Mesenteric fat pad (tissue), 1 donor: ENCODE measurements around the gene SIX4. TPM values are rescaled to one million over a fixed set of nuclear protein-coding genes. Genes with fewer than 3 reads are reported as not detected.

Experiments used
- DNase-seq: peaks from one replicate; pipeline ENCODE4 v3.0.0-alpha.2; 2020; ENCODE audit warnings: low spot score
- total RNA-seq: library from RNA; stranded (reverse); fragmentation: NEBNext Ultra II Directional; extraction: Animal tissue kit (Norgen Biotek cat#: 25700); gene quantifications from one replicate; pipeline ENCODE4 v1.2.1, GENCODE V29; 2021
- donor health status: DM: yes; HTN: yes; CAD: no.

Gene SIX4
- total RNA-seq, 1 donor from 2014 or later = 1.9 TPM

- DNase-seq = no peak
Observed at GRCh38 chr14:60722357-60723115, 1.6 kb downstream of the SIX4 start.

GRCh38 chr14:60722107-60722356, 2.1 kb downstream of the SIX4 start:
- no peak for DNase-seq

GRCh38 chr14:60721326-60722106, 2.6 kb downstream of the SIX4 start:
- DNase-seq = peak; percentile 91

GRCh38 chr14:60720962-60721325, 3.2 kb downstream of the SIX4 start:
- no peak for DNase-seq

GRCh38 chr14:60720391-60720790, 3.8 kb downstream of the SIX4 start:
- no peak for DNase-seq

- DNase-seq = no peak
Observed at GRCh38 chr14:60713513-60713912, 10.6 kb downstream of the SIX4 start.

- no peak for DNase-seq
Observed at GRCh38 chr14:60710494-60710893, 13.7 kb downstream of the SIX4 start.

- no peak for DNase-seq
Observed at GRCh38 chr14:60707858-60708257, 16.3 kb downstream of the SIX4 start.

- no peak for DNase-seq
Observed at GRCh38 chr14:60705100-60705499, 19.1 kb downstream of the SIX4 start.

- no peak for DNase-seq
Observed at GRCh38 chr14:60700598-60700997, 23.6 kb downstream of the SIX4 start.

- no peak for DNase-seq
Observed at GRCh38 chr14:60695327-60695726, 28.8 kb downstream of the SIX4 start.

GRCh38 chr14:60691383-60692113, 32.6 kb downstream of the SIX4 start:
- DNase-seq = no peak

- no peak for DNase-seq
Observed at GRCh38 chr14:60686865-60687264, 37.3 kb downstream of the SIX4 start.

- DNase-seq = no peak
Observed at GRCh38 chr14:60684203-60684602, 39.9 kb downstream of the SIX4 start.

GRCh38 chr14:60681271-60681670, 42.9 kb downstream of the SIX4 start:
- DNase-seq = no peak

GRCh38 chr14:60680511-60680910, 43.6 kb downstream of the SIX4 start:
- DNase-seq = no peak

- no peak for DNase-seq
Observed at GRCh38 chr14:60679566-60680258, 44.4 kb downstream of the SIX4 start.

GRCh38 chr14:60677701-60678100, 46.5 kb downstream of the SIX4 start:
- no peak for DNase-seq

- DNase-seq = no peak
Observed at GRCh38 chr14:60670989-60671388, 53.2 kb downstream of the SIX4 start.

GRCh38 chr14:60668431-60669112, 55.6 kb downstream of the SIX4 start:
- DNase-seq = no peak

- no peak for DNase-seq
Observed at GRCh38 chr14:60665177-60665550, 59.0 kb downstream of the SIX4 start.
